ENCODE data around the gene LACTB.

Gene LACTB, protein sequence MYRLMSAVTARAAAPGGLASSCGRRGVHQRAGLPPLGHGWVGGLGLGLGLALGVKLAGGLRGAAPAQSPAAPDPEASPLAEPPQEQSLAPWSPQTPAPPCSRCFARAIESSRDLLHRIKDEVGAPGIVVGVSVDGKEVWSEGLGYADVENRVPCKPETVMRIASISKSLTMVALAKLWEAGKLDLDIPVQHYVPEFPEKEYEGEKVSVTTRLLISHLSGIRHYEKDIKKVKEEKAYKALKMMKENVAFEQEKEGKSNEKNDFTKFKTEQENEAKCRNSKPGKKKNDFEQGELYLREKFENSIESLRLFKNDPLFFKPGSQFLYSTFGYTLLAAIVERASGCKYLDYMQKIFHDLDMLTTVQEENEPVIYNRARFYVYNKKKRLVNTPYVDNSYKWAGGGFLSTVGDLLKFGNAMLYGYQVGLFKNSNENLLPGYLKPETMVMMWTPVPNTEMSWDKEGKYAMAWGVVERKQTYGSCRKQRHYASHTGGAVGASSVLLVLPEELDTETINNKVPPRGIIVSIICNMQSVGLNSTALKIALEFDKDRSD

DNA sequence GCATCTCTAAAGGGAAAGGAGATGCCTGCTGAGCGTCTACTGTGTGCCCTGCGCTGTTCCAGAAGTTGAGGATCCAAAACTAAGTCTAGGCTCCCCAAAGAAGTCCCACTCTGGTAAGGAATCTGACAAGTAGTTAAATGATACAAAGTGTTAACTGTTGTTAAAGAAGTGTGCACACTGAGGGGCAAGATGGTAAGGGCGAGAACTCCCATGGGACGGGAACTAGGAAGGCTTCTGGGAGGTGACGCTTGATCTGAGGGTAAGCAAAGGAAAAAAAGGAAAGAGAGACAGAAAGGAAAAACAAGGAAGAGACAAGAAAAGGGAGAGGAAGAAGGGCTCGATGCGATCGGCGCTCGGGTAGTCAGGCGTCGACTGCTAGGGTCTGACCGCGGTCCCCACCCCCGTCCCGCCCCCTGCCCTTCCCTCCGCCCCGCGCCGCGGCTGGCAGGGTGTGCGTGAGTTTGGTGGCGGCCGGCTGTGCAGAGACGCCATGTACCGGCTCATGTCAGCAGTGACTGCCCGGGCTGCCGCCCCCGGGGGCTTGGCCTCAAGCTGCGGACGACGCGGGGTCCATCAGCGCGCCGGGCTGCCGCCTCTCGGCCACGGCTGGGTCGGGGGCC is at the start of gene LACTB:
Gene LACTB (plus strand): TSS at position 480 of the 620 bp plus-strand sequence. CDS start 11 bp downstream, at position 491.
- peak; percentile 64 to 77 for DNase-seq (ENCODE audit: low read depth in 2 of 2)

- DNase-seq (ENCODE audit: low read depth in 2 of 2): no peak
These were observed 49.5 kb upstream of the LACTB start for GRCh38 chr15:63072023-63072650.

DNA sequence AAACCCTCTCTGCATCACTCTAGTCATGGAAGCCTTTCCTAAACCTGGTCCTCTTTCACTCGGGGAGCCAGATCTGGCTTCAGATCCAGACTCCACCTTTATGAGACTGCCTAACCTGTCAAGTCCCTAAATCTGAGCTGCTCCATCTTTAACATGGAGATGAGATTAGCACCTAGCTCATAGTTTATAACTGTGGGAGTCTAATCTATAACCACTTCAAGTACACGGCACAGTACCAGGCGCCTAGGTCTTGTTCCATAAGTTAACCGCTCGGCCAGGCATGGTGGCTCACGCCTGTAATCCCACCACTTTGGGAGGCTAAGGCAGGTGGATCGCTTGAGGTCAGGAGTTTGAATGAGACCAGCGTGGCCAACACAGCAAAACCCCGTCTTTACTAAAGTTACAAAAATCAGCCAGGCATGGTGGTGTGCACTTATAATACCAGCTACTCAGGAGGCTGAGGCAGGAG is 48.8 kb upstream of the LACTB start:
- DNase-seq (ENCODE audit: low read depth in 2 of 2): no peak

- DNase-seq (ENCODE audit: low read depth in 2 of 2): no peak
These were observed 48.0 kb upstream of the LACTB start for GRCh38 chr15:63073497-63074172.

DNA sequence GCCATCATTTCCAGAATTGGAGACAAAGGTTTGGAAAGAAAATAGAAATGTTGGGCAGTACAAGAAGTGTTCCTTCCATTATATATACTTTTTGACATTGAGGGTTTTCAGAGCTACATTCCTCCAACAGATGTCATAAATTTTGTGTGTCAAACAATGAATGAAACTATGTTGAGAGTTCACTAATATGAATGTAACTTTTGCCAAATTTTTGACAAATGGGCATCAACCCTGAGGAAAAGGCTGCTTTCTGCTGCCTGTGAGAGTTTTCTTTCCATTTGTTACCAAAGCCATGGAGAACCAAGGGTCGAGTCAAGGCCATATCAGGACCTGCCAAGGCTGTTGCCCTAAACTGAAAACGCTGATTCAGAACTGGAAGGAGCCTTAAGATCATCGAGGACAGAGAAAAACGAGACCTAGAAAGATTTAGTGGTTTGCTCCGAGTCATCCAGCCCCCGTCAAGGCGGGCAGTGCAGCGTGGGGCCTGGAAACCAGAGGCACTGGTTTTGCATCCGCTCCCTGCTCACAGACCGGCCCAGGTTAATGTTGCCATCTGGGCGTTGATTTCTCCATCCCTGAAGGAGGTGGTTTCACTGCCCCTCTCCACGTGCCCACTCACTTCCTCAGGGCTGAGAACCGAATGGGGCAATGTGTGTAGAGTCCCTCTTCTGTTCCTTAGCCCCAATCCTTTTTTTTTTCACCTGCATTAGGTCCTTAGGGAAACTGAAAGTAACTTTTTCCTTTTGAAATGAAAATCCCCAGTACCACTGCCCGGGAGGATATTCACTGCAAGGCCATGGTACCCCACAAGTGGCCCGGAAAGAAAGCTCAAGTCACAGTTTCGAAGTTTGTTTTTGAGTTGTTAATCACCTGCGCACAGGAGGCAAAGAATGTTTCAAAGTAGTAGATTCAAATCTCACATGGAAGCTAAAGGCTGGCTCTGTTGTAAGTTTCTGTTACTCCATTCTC is 46.4 kb upstream of the LACTB start:
- DNase-seq (ENCODE audit: low read depth in 2 of 2): no peak

DNA sequence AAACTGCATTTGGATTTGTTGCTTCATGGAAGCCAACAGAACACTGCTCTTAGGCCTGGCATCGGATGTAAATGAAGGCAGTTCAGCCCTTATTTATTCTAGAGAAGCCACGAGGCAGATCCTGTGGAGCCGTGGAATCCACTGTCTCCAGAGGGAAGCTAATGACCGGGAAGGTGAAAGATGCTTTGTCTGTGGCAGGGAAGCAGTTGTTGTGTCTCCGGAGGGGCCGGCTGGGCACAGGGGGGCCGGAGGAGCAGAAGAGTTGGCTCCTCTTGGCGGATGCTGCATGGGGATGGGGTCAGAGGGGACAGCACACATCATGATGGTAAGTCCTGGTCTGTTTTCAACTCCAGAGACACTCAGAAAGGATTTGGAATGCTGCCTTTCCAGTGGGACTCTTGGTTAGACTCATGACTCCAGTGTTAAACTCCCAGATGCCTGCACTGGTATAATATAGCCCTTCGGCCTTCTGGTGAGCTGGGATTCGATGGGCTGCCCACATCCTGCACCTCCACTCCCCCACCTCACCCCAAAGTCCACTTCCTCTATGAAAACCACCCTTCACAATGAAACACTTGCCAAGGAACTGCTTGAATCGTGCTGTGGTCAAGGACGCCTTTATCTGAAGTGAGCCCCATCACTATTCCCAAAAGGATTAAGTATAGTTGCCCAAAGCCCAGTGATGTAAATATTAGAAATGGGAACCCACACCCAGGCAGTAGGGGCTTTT is 45.5 kb upstream of the LACTB start:
- DNase-seq (ENCODE audit: low read depth in 2 of 2): no peak

DNA sequence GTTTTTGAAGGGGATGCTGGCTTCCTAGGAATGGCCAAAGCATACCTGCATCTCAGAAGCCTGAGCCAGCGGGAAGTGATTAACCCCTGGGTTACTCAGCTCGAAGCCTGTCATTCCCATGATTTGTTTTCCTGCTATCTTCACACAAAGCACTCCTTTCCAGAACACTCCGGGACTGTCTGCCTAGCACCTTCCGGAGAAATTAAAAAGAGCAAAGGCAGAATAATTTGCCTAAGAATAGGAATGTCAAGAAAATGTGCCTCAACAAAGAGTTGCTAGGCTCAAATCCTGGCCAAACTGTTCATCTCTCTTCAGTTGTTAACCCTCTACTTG is 45.0 kb upstream of the LACTB start:
- no peak for DNase-seq (ENCODE audit: low read depth in 2 of 2)

- DNase-seq (ENCODE audit: low read depth in 2 of 2): no peak
These were observed 43.7 kb upstream of the LACTB start for GRCh38 chr15:63077952-63078351.

DNA sequence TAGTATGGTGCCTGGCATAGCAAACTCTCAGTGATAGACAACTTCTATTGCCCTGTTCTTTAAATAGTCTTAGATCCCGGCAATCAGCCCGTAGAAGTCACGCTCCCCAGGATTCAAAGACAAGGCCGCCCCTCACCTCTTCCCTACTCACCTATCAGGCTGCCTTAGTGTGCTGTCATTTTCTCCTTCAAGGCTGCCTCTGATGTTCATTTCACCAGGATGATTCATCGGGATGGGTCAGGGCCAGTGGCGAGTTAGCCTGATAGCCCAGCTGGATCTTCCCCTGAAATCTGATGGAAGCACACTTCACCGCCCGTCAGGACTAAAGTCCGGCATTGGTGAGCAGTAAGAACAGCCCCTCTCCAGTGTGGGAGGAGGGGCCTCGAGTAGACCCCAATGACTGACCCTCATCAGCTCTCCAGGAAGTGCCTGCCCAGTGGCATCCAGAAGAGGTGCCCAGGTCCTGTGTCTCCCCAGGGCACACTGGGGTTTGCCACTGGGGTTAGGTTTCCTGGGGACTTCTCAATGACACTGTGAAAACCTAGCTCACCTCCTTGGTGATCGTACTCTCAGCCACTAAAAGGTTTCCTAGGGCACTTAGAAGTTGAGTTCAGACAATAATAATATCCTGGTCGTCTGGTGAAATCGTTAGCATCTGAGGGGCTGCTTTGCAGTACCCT is 41.6 kb upstream of the LACTB start:
- no peak for DNase-seq (ENCODE audit: low read depth in 2 of 2)

DNA sequence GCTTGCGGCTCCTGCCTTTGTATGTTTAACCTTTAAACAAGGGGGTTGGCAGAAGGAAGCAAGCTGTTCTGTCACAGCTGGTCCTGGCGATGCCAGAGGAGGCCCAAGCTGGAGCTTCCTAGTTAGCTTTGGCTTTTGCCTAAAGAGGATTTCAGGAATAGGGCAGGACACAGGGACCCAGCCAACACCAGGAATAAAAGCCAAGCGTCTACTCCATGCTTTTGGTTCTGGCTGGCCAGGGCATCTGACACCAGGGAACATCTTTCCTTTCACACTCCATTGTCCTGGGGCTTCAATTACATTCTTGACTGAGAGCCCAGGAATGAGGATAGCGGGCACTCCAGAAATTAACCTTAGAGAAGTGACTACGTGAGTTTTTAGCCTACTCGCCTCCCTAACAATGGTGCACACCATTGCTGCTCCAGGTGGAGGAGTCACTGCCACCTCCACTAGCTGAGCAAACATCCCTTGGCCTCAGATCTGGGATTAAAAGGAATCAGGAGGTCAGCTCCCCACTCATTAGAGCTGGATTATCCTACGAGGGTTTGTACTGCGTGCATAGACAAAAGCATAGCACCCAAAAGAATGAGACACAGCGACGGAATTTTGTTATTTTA is 40.9 kb upstream of the LACTB start:
- DNase-seq (ENCODE audit: low read depth in 2 of 2): no peak

DNA sequence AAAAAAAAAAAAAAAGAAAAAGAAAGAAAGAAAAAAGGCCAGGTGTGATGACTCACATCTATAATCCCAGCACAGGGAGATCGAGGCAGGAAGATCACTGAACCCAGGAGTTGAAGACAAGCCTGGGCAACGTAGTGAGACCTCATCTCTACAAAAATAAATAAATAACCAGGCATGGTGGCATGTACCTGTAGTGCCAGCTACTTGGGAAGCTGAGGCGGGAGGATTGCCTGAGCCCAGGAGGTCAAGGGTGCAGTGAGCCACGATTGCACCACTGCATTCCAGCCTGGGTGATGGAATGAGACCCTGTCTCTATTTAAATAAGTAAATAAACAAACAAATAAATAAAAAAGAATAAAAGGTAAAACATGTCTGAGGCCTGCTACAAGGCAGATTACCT is 39.3 kb upstream of the LACTB start:
- no peak for DNase-seq (ENCODE audit: low read depth in 2 of 2)

- DNase-seq (ENCODE audit: low read depth in 2 of 2): no peak
These were observed 38.6 kb upstream of the LACTB start for GRCh38 chr15:63083044-63083443.

GRCh38 chr15:63083541-63083940 is 38.1 kb upstream of the LACTB start:
- no peak for DNase-seq (ENCODE audit: low read depth in 2 of 2)

DNA sequence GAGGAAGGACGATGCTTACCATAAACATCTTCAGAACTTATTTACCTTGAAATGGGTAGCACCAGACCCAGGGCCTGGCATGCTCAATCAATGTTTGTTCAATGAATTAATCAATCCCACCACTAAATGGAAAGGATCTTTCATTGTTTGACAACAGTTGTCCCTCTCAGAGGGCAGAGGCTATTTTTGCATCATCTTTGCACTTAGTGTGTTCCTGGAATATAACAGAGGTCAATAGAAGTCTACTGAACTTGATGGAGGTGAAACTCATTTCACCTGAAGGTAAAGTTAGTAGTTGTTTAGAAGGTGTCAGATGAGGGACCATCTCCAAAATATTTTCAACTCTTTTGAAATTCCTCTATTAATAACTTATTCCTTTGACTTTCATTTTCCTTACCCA is 36.9 kb upstream of the LACTB start:
- DNase-seq (ENCODE audit: low read depth in 2 of 2): no peak

DNA sequence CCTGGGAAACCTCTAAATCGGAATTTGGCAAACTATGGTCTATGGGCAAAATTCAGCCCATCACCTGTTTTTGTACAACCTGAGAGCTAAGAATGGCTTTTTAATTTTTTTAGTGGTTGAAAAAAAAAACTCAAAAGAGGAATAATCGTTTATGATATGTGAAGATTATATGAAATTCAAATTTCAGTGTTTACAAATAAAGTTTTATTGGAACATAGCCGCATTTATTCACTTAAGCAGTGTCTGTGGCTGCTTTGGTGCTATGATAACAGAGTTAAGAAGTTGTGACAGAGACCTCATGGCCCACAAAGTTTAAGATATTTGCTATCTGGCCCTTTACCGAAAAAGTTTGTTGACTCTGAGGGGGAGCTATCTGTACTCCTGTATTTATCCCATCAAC is 36.4 kb upstream of the LACTB start:
- DNase-seq (ENCODE audit: low read depth in 2 of 2): no peak

- peak; percentile 86 to 87 for DNase-seq (ENCODE audit: low read depth in 2 of 2)
These were observed 35.4 kb upstream of the LACTB start for GRCh38 chr15:63086271-63086670.

- DNase-seq (ENCODE audit: low read depth in 2 of 2): peak; percentile 72 to 75
These were observed 34.7 kb upstream of the LACTB start for GRCh38 chr15:63086947-63087346.

DNA sequence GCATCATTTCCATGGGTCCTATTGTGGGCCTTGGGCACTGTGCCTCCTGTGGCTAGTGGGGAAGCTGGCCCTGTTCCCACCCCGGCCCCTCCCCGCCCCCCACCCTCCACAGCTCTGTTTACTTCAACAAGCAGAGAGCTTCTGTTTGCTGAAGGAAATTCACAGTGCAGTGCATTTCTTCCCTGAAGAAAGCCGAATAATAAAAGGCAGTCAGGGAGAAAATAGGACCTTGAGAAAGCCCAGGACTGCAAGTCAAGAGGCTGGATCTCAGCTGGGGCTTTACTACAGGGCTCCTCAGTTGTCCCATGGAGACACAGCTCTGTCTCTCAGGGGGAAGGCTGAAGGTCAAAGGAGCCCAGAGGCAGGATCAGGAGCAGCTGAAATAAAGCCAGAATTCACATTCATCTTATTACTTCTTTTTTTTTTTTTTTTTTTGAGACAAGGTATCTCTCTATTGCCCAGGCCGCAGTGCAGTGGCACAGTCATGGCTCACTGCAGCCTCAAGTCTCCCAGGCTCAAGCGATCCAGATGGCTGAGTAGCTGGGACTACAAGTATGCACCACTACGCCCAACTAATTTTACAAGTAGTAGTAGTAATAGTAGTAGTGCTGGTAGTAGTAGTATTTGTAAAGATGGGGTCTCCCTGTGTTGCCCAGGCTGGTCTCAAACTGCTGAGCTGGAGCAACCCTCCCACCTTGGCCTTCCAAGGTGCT is 33.0 kb upstream of the LACTB start:
- DNase-seq (ENCODE audit: low read depth in 2 of 2): no peak

Measured in fibroblast of skin of left quadriceps (primary cell).